MCF 10A (cell line): ENCODE results near the gene DMRT3. TPM values are rescaled to one million over a fixed set of nuclear protein-coding genes. Genes with fewer than 3 reads are reported as not detected.

Experiments
- BruUV-seq: library from RNA; stranded (reverse); fragments of 400-500 nt; replicated peaks from 2 replicates; lab custom pipeline; 2021; lab: Mats Ljungman, UMichigan
- CTCF ChIA-PET: fragments of 300-600 bp; sonication (Branson Sonifier 250); formaldehyde crosslinking; extraction: SDS; loops from one replicate; lab custom pipeline; 2021; ENCODE audit warnings: antibody characterized with exemption, inconsistent platforms; lab: Yijun Ruan, JAX
- POLR2A ChIA-PET: fragments of 300-600, 350-650 bp; sonication (Branson Sonifier 250); formaldehyde crosslinking; extraction: SDS; loops from one replicate; lab custom pipeline; 2020; ENCODE audit warnings: antibody characterized with exemption, inconsistent platforms; lab: Yijun Ruan, JAX
- DNase-seq: peaks from one replicate; pipeline ENCODE4 v3.0.0-alpha.2; 2018; ENCODE audit not compliant: unreplicated experiment
- H3K27ac Mint-ChIP-seq: one replicate; pipeline ENCODE4 v1.8.0; 2022; ENCODE audit warnings: mild to moderate bottlenecking, low read depth, mixed read lengths; ENCODE audit not compliant: unreplicated experiment
- H3K27me3 Mint-ChIP-seq: one replicate; pipeline ENCODE4 v1.8.0; 2022; ENCODE audit warnings: mixed read lengths; ENCODE audit not compliant: insufficient read depth, unreplicated experiment
- H3K36me3 Mint-ChIP-seq: one replicate; pipeline ENCODE4 v1.8.0; 2022; ENCODE audit warnings: mild to moderate bottlenecking, moderate library complexity, mixed read lengths; ENCODE audit not compliant: insufficient read depth, unreplicated experiment
- H3K4me1 Mint-ChIP-seq: one replicate; pipeline ENCODE4 v1.8.0; 2022; ENCODE audit warnings: mixed read lengths; ENCODE audit not compliant: insufficient read depth, unreplicated experiment
- H3K4me3 Mint-ChIP-seq: one replicate; pipeline ENCODE4 v1.8.0; 2022; ENCODE audit warnings: mild to moderate bottlenecking, moderate library complexity, mixed read lengths; ENCODE audit not compliant: unreplicated experiment
- H3K9me3 Mint-ChIP-seq: one replicate; pipeline ENCODE4 v1.8.0; 2022; ENCODE audit warnings: mixed read lengths; ENCODE audit not compliant: unreplicated experiment
- intact Hi-C: fragments of 100-400 bp; cut with micrococcal nuclease; formaldehyde crosslinking; loops from 2 replicates; pipeline ENCODE4 v1.14.1; 2022
- total RNA-seq: library from RNA; stranded (reverse); gene quantifications from 2 replicates; pipeline ENCODE4 v1.2.3, GENCODE V29; 2022
- TF ChIP-seq, protein P1 (sequence below): fragments of 200-600 bp; IDR thresholded peaks from one replicate; pipeline ENCODE4 v1.8.0; 2022; ENCODE audit warnings: antibody characterized with exemption, mild to moderate bottlenecking; ENCODE audit not compliant: unreplicated experiment

DMRT3 gene
- total RNA-seq, 1 experiment from 2014 or later, result not detected

DNA sequence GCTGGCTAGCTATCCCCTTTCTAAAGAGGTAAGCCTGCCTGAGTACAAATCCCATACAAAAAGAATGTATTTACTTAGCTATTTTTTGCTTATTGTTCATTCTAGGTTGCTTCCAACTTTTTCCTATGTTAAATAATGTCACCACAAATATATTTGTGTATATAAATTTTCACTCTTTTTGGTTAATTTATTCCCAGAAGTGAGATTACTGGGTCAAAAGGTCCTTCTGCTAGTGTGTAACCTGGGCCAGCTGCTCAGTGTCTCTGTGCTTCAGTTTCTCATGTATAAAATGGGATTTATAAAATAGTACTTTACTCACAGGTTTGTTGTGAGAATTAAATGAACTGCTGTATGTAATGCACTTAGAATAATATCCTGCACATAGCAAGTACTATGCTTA, 49.8 kb downstream of the DMRT3 start:
- intact Hi-C loops, result no loop called here
- no peak for DNase-seq
- no peaks in the 10 kb centered on the region for H3K36me3 Mint-ChIP-seq
- H3K4me1 Mint-ChIP-seq, result no peaks in the 10 kb centered on the region
- ChIA-PET POLR2A (no interaction called here), CTCF (interaction anchor here (0.7 to 1.0 kb wide), 2 partner anchors 9 to 17 kb away, joined by 4 read pairs; no protein-coding TSS in a partner anchor)
- no peaks in the 10 kb centered on the region for H3K9me3 Mint-ChIP-seq
- no peak overlapping the region for H3K4me3 Mint-ChIP-seq
- no TSS peak for BruUV-seq
- H3K27ac Mint-ChIP-seq, result no peak overlapping the region
- peaks cover 4% of the 10 kb centered on the region for H3K27me3 Mint-ChIP-seq
- TF ChIP-seq, protein P1, sequence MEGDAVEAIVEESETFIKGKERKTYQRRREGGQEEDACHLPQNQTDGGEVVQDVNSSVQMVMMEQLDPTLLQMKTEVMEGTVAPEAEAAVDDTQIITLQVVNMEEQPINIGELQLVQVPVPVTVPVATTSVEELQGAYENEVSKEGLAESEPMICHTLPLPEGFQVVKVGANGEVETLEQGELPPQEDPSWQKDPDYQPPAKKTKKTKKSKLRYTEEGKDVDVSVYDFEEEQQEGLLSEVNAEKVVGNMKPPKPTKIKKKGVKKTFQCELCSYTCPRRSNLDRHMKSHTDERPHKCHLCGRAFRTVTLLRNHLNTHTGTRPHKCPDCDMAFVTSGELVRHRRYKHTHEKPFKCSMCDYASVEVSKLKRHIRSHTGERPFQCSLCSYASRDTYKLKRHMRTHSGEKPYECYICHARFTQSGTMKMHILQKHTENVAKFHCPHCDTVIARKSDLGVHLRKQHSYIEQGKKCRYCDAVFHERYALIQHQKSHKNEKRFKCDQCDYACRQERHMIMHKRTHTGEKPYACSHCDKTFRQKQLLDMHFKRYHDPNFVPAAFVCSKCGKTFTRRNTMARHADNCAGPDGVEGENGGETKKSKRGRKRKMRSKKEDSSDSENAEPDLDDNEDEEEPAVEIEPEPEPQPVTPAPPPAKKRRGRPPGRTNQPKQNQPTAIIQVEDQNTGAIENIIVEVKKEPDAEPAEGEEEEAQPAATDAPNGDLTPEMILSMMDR, result no peak

GRCh38 chr9:1028501-1029190, 52.2 kb downstream of the DMRT3 start:
- Mint-ChIP-seq H3K4me3 (no peak overlapping the region), H3K4me1 (no peaks in the 10 kb centered on the region), H3K9me3 (no peaks in the 10 kb centered on the region), H3K27ac (no peak overlapping the region), H3K27me3 (no peaks in the 10 kb centered on the region), H3K36me3 (no peaks in the 10 kb centered on the region)
- DNase-seq, result no peak
- ChIA-PET POLR2A (no interaction called here), CTCF (interaction anchor here (1.4 to 1.8 kb wide), 2 partner anchors 19 kb away, joined by 4 to 5 read pairs; no protein-coding TSS in a partner anchor)
- intact Hi-C loops, result no loop called here
- TF ChIP-seq, protein P1, result no peak
- BruUV-seq, result no TSS peak

DNA sequence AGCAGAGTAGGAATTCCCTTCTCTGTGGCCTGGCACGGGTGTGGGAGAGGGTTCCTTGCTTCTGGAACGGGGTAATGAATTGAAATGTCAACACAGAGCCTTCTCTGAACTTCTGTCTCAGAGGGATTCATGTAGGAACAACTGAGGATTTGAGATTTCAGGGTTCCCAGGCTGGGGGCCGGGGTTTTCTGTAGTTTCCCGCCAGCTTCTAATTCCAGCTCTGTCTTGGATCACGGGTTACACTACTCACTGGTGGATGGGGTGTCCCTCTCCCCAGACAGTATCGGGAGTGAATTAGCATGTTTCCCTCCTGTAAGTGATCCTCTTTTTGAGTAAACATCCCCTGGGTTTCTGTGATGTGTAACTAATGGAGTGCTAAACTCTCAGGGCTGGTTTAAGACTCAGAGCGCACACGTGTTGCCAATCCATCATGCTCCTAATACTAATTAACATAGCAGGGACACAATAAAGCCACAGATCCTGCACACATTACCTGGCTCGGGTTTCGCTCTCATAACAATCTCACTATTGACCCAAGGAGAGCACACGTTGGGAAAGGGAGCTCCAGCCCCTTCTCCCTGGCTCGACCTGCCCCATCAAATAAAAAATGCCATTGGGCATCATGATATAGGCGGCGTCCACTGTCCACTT, 55.6 kb downstream of the DMRT3 start:
- Mint-ChIP-seq H3K4me3 (no peak overlapping the region), H3K27me3 (no peaks in the 10 kb centered on the region), H3K36me3 (no peaks in the 10 kb centered on the region), H3K4me1 (no peaks in the 10 kb centered on the region), H3K27ac (no peak overlapping the region), H3K9me3 (no peaks in the 10 kb centered on the region)
- no TSS peak for BruUV-seq
- intact Hi-C loops, result no loop called here
- DNase-seq, result no peak
- CTCF ChIA-PET, result interaction anchor here (1.0 to 1.5 kb wide), 2 partner anchors 23 kb away, joined by 3 to 7 read pairs; no protein-coding TSS in a partner anchor
- POLR2A ChIA-PET, result no interaction called here
- TF ChIP-seq, protein P1, result no peak

- intact Hi-C loops, result no loop called here
- no peaks in the 10 kb centered on the region for H3K4me1 Mint-ChIP-seq
- no TSS peak for BruUV-seq
- TF ChIP-seq, protein P1, result no peak
- POLR2A ChIA-PET, result no interaction called here
- no peak for DNase-seq
- H3K4me3 Mint-ChIP-seq, result no peak overlapping the region
- no peak overlapping the region for H3K27ac Mint-ChIP-seq
- H3K9me3 Mint-ChIP-seq, result no peaks in the 10 kb centered on the region
- H3K36me3 Mint-ChIP-seq, result no peaks in the 10 kb centered on the region
- H3K27me3 Mint-ChIP-seq, result peaks cover 7% of the 10 kb centered on the region
- CTCF ChIA-PET, result no interaction called here
These were observed 57.8 kb downstream of the DMRT3 start for GRCh38 chr9:1034271-1034670.
